NCI-H1436 treated with DMSO at 0.1 percent for 48 hours (cell line): Measurements from ENCODE around the gene TMEM130.
"Not testable (repeated sequence)": the region's sequence is repeated elsewhere in the genome, so short reads cannot be mapped to it uniquely, and the experiment has no call there.

Source experiments
- DNase-seq: peaks from one replicate; lab custom pipeline; 2025; lab: John Stamatoyannopoulos, UW

TMEM130 gene

GRCh38 chr7:98877692-98878364, 8.0 kb upstream of the TMEM130 start:
- no peak for DNase-seq

DNA sequence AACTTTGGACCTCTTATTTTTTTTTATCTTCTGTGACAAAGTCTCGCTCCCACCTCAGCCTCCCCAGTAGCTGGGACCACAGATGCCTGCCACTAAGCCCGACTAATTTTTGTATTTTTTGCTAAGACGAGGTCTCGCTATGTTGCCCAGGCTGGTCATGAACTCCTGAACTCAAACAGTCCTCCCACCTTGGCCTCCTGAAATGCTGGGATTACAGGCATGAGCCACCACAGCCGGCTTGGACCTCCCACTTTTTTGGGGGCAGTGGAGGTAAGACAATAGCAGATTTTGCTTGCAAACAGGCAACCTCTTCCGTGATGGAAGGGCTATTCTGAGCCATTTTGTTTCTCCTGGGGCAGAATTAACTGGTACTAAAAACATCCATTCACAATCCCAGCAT, 7.3 kb upstream of the TMEM130 start:
- DNase-seq: no peak

- no peak for DNase-seq
These were observed 5.7 kb upstream of the TMEM130 start for GRCh38 chr7:98875501-98875900.

- no peak for DNase-seq
These were observed 5.1 kb upstream of the TMEM130 start for GRCh38 chr7:98874942-98875341.

GRCh38 chr7:98873610-98874009, 3.8 kb upstream of the TMEM130 start:
- DNase-seq: not testable (repeated sequence)

GRCh38 chr7:98872328-98872924, 2.6 kb upstream of the TMEM130 start:
- DNase-seq: no peak

DNA sequence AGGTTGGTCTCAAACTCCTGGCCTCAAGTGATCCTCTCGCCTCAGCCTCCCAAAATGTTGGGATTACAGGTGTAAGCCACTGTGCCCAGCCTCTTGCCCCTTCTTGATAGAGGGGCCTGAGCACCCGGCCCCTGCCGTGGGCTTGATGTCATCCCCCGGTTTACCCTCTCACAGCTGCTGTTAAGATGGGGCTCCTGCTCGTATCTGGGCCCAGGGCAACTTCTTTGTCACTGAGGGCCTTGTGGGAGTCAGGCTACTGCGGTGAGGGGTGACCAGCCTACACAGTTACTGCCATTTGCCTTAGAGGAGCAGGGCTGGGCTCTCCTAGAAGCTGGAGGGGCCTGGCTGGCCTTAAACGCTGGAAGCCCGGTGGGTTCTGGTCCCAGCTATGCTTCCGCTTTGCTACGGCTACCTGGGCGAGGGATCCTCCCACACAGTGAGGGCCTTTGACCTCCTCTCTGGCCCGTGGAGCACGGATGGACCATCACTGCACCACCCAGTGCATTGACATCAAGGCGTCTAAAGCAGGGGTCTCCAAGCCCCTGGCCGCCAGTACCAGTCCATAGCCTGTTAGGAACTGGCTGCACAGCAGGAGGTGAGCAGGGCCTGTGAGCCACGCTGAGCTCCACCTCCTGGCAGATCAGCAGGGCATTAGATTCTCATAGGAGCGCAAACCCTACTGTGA, 1.1 kb upstream of the TMEM130 start:
- DNase-seq: no peak

- peak; percentile 53 for DNase-seq
These were observed 372 bp upstream of the TMEM130 start for GRCh38 chr7:98870121-98870651.

DNA sequence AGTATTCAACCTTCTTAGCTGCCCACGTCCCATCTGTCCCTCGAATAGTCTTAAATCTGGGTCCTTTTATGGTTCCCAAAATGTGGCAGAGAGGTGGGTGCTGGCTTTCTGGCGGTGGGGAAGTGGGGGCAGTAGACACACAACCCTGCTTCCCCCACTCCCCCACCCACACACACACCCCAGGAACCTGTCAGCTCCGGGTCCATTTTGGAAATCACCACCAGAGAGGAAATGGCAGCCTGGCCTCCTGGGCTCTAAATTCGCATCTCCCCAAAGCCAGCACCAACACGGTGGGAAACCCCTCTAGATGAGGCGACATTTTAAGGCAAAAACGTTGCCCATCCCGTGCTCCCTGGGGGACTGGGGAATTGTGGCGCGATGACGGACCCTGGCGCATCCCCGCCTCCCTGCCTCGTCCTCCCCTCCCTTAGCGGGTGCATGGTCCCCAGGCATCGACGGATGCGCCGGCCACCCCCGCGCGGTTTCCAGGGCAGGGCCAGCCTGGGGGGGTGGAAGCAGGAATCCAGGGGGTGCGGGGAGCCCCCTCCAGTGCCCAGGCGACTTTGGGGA, 702 bp downstream of the TMEM130 start:
- no peak for DNase-seq

DNA sequence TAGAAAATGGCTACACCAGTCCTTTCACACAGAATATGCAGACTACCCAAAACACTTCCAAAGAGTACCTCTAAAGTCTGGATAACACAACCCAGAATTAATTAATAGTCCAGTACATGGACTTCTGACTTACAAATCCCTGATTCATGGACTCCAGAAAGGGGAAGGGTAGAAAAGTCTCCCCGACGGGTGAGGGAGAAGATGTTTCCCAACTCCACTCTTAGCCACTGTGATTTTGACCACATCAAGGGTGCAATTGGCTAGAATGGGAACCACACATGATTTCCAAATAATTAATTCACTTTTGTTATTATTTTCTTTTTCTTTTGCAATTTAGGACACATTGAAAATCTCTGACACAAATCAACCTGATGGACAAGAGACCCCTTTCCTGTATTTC, 1.4 kb downstream of the TMEM130 start:
- DNase-seq: no peak

DNA sequence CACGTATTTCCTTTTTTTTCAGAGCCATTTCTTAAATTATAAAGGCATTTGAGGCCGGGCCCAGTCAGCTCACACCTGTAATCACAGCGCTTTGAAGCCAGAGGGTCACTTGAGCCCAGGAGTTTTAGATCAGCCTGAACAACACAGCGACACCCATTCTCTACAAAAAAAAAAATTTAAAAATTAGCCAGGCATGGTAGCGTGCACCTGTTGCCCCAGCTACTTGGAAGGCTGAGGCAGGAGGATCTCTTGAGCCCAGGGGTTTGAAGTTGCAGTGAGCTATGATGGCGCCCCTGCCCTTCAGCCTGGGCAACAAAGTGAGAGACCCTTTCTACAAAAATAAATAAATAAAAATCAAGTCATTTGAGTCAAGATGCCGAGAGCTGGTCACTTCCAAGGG, 3.0 kb downstream of the TMEM130 start:
- DNase-seq: no peak

DNA sequence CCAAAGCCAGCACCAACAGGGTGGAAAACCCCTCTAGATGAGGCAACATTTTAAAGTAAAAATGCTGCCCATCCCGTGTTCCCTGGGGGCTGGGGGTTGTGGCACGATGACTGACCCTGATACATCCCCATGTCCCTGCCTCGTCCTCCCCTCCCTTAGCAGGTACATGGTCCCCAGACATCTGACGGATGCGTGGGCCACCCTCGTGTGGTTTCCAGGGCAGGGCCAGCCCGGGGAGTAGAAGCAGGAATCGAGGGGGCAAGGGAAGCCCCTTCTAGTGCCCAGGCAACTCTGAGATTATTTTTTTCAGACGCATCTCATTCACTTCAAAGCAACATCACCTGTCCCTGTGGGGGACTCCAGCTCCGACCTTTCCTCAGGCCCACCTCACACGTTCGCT, 3.5 kb downstream of the TMEM130 start:
- DNase-seq: no peak

GRCh38 chr7:98864731-98865453, 4.9 kb downstream of the TMEM130 start:
- DNase-seq: no peak

- DNase-seq: no peak
These were observed 6.2 kb downstream of the TMEM130 start for GRCh38 chr7:98863601-98864000.

- DNase-seq: no peak
These were observed 6.9 kb downstream of the TMEM130 start for GRCh38 chr7:98862716-98863420.

GRCh38 chr7:98862203-98862602, 7.6 kb downstream of the TMEM130 start:
- no peak for DNase-seq

GRCh38 chr7:98860071-98860470, 9.7 kb downstream of the TMEM130 start:
- no peak for DNase-seq

GRCh38 chr7:98855610-98856422, 14.0 kb downstream of the TMEM130 start:
- DNase-seq: no peak

GRCh38 chr7:98852826-98853225, 17.0 kb downstream of the TMEM130 start:
- no peak for DNase-seq

- DNase-seq: no peak
These were observed 20.9 kb downstream of the TMEM130 start for GRCh38 chr7:98848918-98849317.

DNA sequence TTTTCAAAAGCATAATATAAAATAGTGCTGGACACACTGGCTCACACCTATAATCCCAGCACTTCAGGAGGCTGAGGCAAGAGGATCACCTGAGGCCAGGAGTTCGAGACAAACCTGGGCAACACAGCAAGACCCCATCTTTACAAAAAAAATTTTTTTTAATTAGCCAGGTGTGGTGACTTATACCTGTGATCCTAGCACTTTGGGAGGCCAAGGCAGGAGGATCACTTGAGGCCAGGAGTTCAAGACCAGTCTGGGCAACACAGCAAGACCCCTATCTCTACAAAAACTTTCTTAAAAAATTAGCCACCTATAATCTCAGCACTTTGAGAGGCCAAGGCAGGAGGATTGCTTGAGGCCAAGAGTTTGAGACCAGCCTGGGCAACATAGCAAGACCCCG, 27.3 kb downstream of the TMEM130 start:
- DNase-seq: not testable (repeated sequence)
